Measurements from ENCODE around the gene ATP12A.

GRCh38 chr13:24651718-24652345 is 28.4 kb upstream of the ATP12A start:
- TF ChIP-seq CREB1 (IDR thresholded peaks at IDR 0.05) (no peak), CTCF (IDR thresholded peaks at IDR 0.05; ENCODE audit: control extremely low read depth in 1 of 3, insufficient read depth in 1 of 3, low read depth in 1 of 3, low read length in 3 of 3) (no peak), EP300 (IDR thresholded peaks at IDR 0.05; ENCODE audit: borderline replicate concordance in 1 of 2, low read depth in 2 of 2, low read length in 2 of 2) (no peak), JUND (IDR thresholded peaks at IDR 0.05; ENCODE audit: low read length) (no peak), POLR2AphosphoS5 (IDR thresholded peaks at IDR 0.05; ENCODE audit: low read depth, low read length) (no peak), SP2 (IDR thresholded peaks at IDR 0.05; ENCODE audit: low read length) (no peak), JUN (IDR thresholded peaks at IDR 0.05; ENCODE audit: low read depth, low read length) (no peak), SUZ12 (IDR thresholded peaks at IDR 0.05; ENCODE audit: low read length) (no peak)

All from H1 (cell line).